HG02970 (cell line): Measurements from ENCODE around the gene PANK1.
"Not testable (repeated sequence)": the region's sequence is repeated elsewhere in the genome, so short reads cannot be mapped to it uniquely, and the experiment has no call there.

Experiments
- ATAC-seq: cut with Tn5 transposase; IDR thresholded peaks from one replicate; pipeline ENCODE4 v1.9.1; 2021; ENCODE audit warnings: mild to moderate bottlenecking, moderate library complexity, moderate number of reproducible peaks; ENCODE audit not compliant: unreplicated experiment, low FRiP score

Gene PANK1

DNA sequence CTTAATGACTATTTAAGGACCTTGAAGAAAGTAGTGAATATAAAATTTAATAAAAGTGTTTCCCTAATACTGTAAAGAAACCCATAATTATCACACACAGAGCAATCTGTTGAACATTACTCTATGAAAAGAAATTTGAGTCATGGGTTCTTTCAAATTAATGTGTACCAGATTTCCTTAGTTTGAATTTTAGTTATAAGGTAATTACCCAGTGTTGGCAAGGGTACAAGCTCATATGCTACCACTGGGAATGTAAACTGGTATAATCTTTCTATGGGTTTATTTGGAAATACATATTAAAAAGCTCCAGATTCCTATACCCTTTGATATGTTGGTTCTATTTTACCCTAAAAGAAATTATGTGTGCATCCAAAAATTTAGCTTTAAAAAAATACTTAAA is 22.9 kb downstream of the PANK1 start:
- ATAC-seq: no peak

DNA sequence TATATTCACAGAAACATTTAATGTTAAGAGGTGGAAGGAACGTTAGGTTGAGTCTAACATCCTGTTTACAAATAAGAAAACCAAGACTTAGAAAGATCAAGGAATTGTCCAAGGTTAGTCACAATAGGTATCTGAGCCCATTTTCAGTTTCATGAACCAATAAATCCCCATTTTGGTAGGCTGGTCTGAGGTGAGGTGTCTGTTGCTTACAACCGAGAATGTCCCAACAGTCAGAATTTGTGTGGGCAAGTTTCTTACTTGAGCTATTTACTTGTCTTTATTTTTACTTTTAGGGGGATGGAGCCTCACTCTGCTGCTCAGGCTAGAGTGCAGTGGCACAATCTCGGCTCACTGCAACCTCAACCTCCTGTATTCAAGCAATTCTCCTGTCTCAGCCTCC is 23.6 kb downstream of the PANK1 start:
- no peak for ATAC-seq

DNA sequence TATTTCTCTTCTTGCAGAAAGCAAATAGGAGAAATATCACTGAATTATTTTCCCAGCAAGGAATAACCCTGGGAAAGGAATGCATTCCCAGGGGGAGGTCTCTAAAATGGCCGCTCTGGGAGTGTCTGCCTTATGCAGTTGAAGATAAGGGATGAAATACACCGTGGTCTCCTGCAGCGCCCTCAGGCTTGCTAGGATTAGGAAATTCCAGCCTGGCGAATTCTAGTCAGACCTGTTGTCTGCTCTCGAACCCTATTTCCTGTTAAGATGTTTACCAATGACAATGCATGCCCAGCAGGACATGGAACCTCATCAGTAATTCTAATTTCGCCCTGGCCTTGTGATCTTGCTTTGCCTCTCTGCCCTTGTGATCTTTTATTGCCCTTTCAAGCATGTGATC is 24.7 kb downstream of the PANK1 start:
- ATAC-seq: not testable (repeated sequence)

DNA sequence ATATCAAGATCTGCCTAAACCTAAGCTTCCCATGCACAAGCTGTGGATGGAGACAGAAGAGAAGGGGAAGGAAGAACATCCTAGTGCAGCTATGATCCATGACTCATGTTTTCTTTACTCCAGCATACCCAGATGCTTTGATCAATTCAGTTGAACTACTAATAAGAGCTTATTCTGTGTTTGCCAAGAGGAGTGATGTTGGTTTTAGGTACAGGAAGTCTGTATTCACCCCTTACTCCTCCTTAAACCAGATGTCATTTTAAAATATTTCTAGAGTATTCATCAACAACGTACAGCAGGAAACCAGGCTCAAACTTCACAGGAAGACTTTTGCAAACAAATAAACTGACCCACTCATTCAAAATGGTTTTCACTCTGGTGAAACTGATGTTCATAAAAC is 29.2 kb downstream of the PANK1 start:
- ATAC-seq: no peak

DNA sequence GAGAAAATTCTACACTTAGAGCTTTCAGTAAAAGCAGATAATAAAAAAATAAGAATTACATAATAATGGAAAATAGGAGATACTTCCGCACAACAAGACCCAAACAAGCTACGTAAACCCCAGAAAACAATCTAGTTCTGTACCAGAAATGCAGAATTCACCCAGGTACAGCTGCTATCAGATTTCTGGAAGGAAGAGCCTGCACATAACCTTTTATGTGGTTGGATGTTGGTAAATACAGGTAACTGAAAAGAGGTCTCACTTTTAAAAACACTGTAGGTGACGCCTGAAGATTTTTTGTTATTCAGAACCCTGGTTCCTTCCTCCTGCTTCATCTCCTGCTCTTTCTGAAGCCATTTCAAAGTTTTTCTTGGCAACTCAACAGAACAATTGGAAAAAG is 29.9 kb downstream of the PANK1 start:
- ATAC-seq: no peak

DNA sequence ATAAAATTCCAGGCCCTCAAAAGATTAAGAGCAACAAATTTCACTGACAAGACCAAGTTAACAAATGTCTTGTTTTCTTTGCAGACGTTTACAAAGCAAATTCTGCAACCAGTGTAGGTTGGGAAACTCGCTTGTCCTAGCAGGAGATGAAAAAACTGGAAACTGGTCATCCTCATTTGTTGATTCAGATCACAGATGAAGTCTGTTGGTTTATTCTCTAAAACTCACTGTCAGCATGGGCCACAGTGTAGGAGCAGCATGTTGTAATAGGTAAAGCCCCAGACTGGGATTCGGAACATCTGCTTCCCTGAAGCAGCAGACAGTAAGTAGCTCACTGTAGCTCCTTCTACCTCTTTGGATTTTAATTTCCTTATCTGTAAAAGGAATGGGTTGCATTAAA is 31.5 kb downstream of the PANK1 start:
- ATAC-seq: no peak

DNA sequence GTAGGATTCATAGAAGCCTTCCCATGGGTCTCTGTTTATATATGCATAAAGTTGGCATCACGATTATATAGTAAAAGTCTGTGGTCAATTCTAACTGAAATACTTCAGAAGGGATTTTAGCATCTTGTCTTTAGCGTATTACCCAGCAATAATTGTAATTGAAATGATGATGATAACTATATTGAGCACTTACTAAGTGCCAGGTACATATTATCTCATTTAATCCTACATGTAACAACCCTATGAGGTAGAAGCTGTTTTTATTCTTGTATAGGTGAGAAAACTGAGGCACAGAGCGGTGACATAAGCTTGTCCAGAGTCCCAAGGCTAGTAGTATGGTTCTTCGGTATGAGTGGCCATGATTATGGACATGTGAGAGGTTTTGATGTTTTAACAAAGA is 33.8 kb downstream of the PANK1 start:
- ATAC-seq: no peak

DNA sequence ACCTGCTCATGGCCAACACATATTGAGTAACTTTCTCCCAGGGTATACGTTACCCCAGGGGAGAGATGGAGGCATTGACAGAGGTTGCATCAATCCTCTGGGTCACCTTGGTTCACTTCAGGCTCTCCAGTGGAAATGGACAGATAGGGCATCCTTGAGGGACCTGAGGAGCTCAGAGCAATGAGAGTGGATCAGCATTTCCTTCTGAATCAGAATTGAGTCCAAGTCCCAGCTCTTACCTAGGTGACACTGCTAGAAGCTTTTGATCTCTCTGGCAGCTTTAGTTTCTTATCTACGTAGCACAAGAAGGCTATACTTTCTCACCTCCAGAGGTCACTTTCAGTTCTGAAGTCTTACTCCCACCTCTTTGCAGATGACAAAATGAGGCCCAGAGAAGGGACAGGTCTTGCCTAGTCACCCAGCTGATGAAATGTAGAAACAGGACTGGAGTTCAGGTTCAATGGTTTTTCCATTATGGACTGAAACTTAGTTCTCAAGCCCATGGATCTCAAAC is 35.2 kb downstream of the PANK1 start:
- ATAC-seq: no peak

DNA sequence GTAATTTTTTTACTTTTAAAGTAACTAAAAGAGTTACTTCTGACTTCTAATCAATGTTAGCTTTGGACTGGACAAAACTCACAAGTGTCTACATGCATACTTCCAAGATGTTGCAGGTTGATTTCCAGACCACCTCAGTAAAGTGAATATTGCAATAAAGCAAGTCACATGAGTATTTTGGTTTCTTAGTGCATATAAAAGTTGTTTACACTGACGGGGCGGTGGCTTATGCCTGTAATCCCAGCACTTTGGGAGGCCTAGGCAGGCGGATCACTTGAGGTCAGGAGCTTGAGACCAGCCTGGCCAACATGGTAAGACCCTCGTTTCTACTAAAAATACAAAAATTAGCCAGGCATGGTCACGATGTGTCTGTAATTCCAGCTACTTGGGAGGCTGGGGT is 40.8 kb downstream of the PANK1 start:
- no peak for ATAC-seq

DNA sequence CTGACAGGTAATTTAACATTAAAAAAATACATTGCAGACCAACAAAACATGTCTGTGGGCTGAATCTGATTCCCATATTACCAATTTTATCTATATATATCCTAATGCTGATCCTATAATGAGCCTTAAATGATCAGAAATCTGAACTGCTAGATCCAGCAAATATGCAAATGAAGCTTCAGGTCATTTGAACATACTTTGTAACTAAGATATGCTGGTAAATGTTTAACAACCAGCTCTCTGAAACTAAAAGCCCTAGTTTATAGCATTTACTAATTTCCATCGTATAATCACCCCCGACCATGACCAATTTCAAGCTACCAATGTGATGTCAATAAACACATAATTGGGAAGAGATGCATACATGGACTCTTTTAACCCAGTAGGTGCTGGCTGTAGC is 42.1 kb downstream of the PANK1 start:
- no peak for ATAC-seq

DNA sequence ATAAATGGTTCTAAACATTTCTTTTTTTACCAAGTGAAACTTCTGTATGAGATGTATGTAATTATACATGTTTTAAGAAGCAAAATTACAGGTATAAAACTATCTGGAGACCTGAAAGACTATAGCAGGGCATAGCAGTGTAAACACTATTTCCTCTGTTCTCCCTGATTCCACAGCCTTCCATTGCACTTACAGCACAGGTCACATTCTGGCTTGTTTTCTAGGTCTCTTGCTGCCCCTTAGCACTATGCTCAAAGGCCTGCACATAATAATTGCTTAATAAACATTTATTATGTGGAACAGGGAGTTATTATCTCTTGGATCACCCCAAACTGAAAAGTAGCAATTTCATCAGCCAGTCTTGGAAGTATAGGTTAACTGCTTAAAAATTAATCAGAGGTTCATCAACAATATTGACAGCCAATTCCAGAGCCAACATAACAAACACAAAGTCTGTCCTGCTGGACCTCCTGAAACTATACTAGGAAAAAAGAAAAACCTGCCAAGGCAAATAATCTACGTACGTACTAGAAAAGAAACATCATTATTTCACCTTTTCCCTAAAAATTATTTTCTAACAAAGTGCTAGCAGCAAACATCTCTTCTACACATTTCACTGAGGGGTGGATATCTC is 43.2 kb downstream of the PANK1 start:
- ATAC-seq: no peak

DNA sequence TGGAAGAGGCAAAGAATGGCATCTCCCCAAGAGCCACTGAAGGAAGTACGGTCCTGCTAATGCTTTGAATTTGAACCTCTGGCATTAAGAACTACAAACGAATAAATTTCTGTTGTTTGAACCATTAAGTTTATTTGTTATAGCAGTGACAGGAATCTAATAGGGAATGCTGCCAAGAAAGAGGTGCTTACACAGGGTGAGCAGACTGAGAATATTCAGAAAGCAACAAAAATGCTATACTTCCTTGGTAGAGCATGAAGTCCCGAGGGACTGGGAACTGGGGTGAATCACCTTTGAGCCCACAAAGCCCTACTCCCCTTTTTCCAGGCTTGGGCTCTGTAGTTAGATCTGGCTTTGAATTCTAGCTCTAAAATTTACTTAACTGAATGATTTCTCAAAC is 45.0 kb downstream of the PANK1 start:
- no peak for ATAC-seq

DNA sequence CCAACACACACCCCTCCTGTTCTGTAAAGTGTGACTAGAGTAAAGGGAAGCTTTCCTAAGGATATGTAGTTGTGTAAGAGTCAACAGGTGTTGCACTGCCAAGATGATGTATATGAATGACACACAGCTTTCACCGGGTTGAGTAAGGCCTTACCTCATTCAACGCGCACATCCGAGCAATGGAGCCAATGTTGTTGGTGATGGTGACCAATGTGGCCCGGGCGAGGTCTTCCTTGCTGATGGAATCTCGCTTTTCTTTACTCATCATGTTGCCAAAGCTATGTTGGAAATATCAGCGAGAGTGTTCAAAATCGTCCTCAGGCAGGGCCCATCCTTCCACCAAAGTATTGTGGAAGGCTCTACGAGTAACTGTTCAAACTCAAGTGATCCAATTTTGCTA is 52.0 kb downstream of the PANK1 start:
- no peak for ATAC-seq

DNA sequence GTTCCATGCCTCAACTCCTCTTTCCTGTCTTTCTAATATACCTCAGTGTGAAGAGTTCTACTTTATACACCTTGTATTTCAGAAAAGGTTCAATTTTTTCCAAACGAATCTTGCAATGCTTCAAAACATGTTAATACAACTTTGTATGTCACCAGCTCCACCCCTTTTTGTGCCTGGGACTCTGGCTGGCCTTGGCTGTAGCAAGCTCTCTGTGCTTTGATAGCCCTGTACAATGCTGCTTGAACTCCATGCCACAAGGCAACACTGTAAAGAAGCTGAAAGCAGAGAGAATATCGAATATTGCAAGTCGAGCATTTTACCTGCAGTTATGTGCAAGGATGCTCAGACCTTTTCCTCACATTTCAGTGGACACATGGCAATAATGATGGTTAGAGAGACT is 52.5 kb downstream of the PANK1 start:
- ATAC-seq: no peak

DNA sequence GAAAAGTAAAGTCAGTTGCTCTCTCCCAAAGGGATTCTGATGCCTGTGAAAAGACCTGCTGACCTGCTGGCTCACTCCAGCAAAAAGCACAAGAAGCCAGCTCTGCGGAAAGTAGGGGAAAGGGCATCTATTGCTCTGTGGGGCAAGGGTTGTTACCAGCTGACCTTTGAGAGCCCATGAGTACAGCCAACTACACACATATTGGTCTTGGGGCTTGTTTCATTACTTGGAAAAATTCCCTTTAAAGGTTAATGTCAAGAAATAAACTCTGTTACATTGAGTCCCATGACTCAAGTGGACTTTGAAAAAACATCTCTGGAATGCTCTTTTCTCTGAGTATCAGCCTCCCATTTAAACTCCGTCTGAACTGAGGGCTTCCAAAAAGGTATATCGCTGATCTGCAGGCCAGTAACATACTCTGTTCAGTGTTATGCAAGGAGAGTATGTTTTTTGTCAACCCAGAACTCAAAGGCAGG is 53.2 kb downstream of the PANK1 start:
- no peak for ATAC-seq

DNA sequence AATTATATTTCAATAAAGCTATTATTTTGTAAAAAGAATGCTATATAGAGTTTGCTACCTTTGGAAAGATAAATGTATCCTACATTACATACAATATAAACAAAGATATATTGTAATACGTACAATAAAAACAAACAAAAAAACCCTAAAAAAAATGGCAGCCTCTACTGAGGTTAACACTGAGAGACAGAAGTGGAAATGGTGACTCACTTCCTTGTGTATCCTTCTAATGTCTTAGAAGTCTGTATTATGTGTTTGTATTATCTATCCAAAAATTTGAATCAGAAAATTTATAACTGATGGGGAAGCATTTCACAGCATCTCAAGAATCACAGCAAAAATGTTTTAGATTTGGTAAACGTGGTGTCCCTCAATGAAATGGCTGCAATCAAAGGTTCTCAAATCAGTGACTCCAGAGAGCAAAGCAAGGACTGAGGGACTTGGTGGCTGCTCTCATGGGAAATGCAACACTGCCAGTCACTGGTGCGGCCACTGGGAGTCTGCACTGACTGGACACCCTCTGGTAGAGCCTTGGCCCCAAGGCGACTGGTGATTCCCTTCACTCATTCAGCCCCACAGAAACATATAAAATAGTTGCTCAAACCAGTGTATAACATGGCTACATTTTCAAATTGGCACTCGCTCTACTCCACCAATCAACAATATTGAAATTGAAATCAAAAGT is 53.8 kb downstream of the PANK1 start:
- no peak for ATAC-seq

DNA sequence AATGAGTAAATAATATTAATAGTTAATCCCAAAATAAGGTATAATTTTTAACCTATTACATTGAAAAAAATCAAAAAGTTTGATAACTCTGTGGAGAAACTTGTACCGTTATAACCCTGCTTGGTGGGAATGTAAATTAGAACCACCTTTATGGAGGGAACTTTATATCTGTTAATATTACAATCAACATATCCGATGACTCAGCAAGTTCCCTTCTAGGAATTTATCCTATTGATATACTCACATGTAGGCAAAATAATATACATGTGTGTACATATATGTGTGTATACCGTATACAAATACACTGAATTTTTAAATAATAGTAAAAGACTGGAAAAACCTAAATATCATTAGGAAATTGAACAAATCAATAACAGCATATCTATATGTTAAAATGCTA is 54.7 kb downstream of the PANK1 start:
- no peak for ATAC-seq

DNA sequence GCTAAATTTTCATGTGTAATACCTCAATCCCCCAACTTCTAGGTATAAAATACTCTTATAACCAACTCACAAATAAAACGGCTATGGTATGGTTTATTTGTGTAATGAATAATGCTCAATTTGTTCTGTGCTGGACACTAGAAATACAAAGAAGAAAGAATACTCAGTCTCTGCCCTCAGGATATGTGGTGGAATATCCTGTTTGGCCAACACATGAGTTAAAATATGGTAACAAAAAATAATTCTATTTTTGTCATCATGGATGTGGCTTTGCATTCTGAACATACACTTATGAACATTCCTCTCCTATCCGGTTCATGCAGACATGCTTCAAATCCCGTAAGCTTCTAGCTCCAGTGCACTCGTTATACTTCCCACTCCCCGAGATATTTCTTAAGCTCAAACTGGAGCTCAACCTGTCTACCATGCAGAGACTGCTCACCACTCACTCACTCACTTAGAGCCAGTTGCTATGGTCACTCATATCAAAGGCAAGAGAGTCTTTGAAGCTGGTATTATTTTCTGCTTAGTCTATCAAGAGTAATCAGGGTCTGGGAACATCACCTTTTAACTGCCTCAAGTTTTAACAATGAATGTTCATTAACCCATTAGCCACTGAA is 55.8 kb downstream of the PANK1 start:
- ATAC-seq: no peak

DNA sequence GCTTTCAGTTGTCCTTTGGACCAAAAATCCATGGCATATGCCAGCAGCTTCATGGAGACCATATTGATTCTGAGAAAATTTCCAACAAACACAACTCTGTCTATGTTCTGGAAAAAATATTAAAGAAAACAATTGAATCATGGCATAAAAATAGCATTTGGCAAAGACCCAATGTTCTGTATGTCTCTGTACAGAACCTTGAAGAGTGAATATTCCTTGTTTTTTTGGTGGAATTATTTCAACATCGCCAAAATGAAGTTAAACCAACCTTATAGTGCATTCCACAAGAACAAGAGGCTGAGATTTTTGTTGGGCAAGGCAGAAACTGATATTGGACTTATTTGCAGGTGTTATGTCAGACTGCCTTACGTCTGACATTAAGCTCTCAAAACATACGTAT is 56.4 kb downstream of the PANK1 start:
- ATAC-seq: no peak

DNA sequence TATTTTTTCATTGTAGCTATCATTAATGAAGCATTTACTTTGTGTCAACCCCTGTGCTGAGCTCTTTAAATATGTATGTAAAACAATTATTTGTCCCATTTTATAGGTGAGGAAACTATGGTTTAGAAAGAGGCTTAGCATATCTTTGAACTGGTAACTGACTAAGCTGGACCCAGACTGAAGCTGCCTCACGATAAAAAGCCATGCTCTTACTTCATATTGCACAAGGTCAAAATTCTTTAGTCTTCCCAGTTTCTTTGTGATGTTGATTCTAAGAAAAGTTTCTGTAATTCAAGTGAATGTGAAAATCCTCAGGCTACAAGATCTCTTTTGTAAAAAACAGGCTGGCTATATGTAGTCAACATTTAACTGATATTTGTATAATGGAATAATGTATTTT is 63.0 kb downstream of the PANK1 start:
- no peak for ATAC-seq

DNA sequence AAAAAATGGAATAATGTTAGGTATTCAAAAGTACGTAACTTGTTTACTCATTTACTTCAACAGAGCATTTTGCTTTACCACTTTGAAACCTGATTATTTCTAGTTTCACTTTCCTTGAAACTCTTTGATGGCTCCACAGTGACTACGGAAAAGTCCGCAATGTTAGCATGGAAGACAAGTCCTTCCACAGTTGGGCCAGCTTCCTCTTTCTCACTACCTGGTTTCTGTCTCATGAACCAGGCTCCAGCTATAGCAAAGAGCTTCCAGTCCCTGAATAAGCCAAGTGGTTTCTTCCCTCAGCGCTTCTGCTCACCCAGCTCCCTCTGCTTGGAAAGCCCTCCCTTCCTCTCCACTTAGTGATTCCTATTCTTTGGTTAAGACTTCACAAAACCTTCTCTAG is 64.8 kb downstream of the PANK1 start:
- ATAC-seq: no peak

DNA sequence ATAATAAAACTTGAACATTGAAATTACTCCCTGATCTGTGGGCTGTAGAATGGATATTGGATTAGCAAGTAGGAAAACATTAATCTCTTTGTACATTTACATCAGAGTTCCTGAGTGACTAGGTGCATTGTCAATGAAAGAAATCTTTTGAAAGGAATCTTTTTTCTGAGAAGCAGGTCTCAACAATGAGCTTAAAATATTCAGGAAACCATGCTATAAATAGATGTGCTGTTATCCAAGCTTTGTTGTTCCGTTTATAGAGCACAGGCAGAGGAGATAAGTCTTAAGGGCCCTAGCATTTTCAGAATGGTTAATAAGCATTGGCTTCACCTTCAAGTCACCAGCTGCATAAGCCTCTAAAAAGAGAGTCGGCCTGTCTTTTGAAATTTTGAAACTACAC is 68.3 kb downstream of the PANK1 start:
- no peak for ATAC-seq
